ENCODE measurements around the gene GAL3ST3.
"Not testable (repeated sequence)": the region's sequence is repeated elsewhere in the genome, so short reads cannot be mapped to it uniquely, and the experiment has no call there.

Gene GAL3ST3

DNA sequence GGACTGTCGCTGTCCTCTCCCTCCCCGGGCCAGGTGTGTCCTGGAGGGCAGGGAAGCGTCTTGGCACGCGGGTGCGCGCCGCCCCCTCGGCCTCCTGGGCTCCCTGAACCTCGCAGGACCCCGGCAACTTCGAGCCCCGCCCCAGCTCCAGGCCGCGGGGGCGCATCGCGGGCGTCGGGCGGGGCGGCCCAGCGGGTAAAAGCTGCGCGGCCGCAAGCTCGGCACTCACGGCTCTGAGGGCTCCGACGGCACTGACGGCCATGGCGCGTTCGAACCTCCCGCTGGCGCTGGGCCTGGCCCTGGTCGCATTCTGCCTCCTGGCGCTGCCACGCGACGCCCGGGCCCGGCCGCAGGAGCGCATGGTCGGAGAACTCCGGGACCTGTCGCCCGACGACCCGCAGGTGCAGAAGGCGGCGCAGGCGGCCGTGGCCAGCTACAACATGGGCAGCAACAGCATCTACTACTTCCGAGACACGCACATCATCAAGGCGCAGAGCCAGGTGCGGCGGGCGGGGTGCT is 37.1 kb downstream of the GAL3ST3 start, which contains the start of gene CST6:
Gene CST6 (plus strand): TSS at position 224 of the 519 bp plus-strand sequence. CDS start 37 bp downstream, at position 261.
- DNase-seq: no peak

DNA sequence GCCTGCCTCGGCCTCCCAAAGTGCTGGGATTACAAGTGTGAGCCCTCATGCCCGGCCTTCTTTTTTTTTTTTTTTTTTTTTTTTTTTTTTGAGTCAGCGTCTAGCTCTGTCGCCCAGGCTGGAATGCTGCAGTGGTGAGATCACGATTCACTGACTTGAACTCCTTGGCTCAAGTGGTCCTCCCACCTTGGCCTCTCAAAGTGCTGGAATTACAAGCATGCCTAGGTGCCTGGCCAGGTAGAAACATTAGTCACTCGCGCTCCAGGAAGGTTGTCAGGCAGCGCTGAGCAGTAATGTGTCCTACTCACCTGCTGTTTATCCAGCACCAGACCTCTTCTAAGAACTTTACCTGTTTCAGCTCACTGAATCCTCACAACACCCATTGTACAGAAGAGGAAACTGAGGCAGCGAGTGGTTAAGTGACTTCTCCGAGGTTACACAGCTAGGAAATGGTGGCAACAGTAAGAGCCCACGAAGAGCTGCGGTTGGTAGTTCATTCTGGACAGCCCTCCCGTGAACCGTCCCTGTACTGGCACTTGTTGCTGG is 37.6 kb downstream of the GAL3ST3 start:
- no peak for DNase-seq

DNA sequence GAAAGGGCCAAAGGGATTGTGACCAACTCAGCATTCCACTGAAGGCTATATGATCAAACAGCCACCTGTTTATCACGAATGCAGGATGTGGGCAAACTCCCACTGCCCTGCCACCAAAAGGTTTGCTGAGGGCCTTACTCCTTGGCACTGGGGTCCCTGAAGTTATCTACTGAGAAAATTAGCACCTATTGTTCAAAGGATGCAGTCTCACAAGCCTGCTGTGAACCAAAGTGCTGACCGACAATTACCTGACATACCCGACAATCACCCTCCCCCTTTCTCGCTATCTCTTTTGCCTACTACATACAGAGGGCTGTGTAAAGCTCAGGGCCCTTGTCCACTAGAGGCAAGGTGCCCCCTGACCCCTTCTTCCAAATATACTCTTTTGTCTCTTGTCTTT is 38.9 kb downstream of the GAL3ST3 start:
- not testable (repeated sequence) for DNase-seq

DNA sequence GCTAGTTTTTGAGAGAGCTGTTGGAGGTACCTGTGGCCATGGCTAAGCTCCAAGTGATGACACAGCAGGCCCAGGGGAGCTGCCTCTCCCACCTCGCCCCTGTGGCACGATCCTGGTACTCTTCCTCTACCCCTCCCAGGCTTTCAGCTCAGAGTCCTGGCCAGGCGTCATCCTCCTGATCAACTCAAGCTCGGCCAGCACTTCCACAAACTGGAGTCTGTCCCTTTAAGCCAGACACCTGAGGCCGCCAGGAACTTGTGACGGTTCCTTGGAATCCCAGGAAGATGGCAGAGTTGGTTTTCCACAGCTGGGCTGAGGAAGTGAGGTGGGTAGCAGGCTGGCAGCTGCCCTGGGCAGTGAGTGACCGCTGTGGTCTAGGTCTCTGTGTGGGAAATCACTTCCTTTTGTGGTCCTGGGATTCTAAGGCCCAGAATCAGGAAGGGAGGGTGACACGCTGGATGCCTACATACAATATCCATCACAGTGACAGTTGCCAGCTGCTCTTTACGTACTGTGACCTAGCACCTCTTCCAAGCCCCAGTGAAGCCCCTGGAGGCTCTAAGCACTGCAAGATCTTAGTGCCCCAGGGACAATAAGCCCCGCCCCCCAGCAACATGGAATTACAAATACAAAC is 40.4 kb downstream of the GAL3ST3 start:
- no peak for DNase-seq

DNA sequence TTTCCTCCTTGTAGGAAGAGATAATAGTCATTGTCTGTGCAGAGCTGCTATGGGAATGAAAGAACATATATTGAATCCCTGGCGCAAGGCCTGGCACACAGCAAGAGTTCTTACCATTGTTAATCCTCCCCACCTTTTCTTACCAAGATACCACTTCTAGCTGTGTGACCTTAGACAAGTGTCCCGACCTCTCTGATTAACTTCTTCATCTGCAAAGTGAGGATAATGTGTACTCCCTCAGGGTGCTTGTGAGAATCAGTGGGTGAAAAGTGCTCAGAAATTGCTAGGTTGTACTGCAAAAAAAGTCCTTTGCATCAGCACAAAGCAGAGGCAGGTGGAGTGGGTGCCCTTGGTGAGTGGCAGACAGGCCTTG is 40.9 kb downstream of the GAL3ST3 start:
- no peak for DNase-seq

DNA sequence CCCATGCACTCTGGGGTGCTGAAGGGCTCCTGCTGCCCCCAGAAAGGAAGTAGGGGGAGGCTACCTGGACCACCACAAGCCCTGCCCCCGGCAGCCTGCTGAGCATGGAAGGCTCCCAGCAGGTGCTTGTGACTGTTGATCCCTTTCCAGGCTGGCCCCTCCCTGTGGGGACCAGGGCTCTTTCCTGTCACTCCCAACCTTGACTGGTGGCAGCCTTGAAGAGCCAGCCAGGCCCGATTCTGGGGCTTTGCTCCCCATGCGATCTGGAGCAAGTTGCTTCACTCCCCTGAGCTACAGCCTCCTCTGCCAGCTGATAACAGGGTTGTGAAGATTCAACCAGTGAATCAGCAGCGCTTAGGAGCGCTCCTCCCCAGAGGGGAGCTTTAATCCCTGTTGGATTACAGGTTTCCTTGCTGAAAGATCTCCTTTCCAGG is 41.7 kb downstream of the GAL3ST3 start:
- DNase-seq: no peak

DNA sequence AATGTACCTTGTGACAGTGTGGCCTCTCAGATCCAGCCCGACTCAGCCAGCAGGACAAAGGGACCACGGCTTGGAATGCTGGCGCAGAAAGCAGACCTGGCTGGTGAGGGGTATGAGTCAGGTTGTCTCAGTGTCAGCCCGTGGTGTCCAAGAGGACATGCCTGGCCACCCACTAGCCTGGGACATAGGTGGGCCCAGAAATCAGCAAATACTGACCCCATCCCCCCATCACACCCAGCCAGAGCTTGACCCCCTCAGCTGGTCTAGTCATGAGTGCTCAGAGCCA is 42.1 kb downstream of the GAL3ST3 start:
- DNase-seq: no peak

DNA sequence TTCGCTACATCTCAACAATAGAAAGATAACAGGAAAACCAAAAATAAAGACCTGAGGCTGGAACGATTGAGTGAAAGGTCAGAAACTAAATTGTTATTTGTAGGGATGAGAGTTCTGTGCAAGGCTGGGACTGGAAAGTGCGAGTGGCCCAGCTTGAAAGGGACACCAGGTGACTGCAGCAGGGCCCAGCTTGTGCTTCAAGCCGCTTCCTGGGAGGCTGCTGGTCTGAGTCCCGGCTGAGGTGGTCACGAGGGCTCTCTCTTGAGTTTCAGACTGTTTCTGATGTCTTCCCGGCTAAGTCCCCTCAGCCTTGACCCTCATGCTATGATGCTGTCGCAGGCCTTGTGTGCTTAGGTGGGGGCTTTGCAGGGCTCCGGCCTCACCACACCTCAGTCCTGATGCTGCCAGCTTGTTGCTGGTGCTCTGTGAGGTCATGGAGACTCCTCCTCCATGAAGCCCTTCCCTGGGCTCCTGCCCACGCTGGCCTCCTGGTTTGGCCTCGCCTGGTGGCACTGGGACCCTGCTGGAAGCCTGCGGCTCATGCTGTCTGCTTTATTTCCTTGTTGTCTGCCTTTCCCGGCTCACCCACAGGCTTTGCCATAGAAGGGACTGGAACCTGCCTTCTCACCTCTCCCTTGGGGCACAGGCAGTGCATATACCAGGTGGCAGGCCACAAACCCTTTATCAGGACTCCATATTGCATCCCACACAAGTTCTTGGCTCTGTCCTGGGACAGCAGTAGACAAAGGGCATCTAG is 42.6 kb downstream of the GAL3ST3 start:
- DNase-seq: no peak

DNA sequence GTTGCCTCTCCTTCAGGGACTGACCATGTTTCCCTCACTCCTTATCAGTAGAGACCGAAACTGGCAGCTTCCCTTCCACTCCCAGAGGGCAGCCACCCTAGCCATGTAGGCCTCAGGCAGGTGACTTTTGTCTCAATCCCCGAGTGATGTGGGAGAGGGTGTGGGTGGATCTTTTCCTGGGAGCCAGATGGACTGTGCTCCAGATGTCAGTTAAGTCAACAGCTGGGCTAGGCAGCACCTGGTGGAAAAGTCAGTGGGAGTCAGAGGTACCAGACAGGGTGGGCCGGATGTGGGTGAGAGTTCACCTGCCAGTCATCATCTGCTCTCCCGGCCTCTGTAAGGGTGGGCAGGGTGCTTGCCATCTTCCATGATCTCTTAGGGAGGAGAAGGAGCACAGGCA is 44.8 kb downstream of the GAL3ST3 start:
- DNase-seq: no peak

DNA sequence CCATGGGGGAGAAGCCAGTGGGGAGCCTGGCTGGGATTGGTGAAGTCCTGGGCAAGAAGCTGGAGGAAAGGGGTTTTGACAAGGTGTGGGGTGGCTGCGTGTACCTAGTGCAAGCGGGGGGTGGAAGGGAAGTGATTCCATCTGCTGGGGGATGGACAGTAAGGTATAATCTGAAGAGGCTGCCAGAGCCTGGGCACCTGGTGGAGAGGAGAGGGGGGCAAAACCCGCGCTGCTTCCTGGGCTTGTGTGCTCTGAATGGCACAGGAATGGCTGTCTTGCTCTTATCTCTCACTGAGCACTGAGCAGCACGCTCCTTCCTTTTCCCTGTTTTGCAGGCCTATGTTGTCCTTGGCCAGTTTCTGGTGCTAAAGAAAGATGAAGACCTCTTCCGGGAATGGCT is 45.7 kb downstream of the GAL3ST3 start:
- no peak for DNase-seq

DNA sequence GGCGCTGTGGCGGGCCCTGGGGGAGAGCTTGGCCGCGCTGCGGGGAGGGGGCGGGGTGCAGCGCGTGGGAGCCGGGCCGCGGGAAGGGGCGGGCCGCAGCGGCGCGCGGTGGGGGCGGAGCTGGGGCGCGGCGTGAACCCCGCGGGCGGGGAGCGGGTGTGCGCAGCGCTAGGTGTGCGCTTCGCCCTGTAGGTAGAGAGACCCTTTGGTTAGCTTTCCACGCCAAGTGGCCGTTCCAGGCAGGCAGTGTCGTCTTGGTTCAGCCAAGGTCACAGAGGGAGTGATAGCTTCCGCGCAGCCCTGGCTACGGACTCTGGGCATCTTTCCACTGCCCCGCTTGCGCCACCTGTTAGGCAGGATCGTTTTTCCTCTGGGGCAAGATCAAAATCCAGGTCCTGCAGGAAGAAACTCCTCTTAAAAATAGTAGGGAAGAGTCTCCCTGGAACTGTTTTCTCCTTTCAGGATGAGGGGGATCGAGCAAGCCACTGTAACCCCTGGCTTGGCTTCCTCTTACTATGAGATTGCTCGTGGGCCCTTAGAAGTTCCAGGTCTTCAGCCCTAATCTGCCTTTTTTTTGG is 46.2 kb downstream of the GAL3ST3 start:
- DNase-seq: no peak

DNA sequence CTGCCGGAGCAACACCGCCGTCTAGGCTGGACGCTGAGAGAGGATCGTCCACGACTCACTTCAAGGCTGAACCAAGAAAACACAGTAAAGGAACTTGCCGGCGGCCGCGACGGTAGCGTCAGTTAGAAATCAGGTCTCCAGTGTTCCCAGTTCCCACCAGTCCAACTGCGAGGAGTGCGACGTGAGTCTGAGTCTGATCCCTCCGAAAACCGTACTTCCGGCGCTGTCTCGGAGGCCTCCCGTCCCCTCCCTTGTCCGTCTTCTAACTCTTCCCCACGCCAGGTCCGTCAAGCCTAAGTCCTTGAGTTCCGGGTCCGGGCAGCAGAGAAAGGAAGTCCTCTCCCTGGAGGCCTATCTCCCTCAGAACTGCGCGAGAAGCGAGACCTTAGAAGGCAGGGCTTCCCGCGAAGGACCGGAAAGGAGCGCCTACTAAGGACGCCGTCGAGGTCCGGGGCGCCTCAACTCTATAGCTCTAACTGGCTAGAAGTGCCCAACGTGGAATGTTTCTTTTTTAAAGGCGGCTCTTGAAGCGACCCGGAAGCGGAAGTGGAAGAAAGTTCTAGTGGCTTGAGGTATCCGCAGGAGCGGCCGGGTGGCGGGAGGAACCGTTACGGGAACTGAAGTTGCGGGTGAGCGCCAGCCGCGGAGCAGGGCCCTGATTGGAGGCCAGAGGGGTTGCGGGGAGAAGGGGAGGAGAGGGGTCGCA is 46.9 kb downstream of the GAL3ST3 start, which contains the start of the genes BANF1 and EIF1AD:
Gene BANF1 (plus strand): TSS at position 562 of the 706 bp plus-strand sequence. CDS start 748 bp downstream, outside the sequence.
Gene EIF1AD (minus strand): TSS at position 216 of the 706 bp plus-strand sequence. CDS start 1,768 bp downstream, outside the sequence.
- DNase-seq: peak; percentile 91

DNA sequence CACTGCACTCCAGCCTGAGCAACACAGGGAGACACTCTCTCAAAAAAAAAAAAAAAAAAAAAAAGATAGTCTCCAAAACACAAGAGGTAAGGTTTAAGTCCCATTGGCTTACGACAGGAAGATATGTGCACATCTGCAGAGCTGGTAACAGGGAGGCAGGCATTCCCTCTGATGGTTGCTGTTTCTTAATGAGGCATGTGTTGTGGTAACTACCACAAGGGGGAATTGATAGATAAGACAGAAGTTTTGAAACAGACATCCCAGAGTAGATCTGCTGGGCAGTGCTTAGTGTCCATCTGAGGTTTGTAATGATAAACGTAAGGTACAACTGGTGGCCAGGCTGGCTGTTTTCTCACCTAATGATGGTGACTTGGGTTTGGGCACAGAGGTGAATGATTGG is 51.7 kb downstream of the GAL3ST3 start:
- DNase-seq: no peak

DNA sequence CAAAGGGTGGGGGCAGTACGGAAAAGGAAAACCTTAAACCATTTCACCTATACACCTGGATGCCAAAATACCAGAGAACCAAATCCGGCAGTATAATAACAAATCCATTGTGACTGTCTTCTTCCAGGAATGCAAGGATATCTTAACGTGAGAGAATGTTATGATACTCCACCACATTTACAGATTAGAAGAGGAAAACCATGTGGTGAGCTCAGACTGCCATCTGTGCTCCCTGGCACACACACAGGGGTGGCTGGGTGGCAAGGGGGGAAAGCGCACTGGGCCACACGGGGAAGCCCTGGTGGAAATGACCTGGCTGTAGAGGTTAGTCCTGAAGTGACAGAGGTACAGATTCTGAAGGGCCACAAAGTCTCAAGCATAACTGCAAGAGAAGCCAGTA is 56.9 kb downstream of the GAL3ST3 start:
- DNase-seq: no peak
